Subcutaneous adipose tissue (tissue), 4 donors: ENCODE results near the gene FAM193A. TPM values are rescaled to one million over a fixed set of nuclear protein-coding genes. Genes with fewer than 3 reads are reported as not detected.

ENCODE experiments used
- CTCF ChIP-seq: fragments of 450-650 bp; IDR thresholded peaks from one replicate; pipeline ENCODE4 v1.5.1; 2016; ENCODE audit warnings: low read depth, mild to moderate bottlenecking, control low read depth, antibody characterized with exemption, moderate library complexity
- total RNA-seq, 4 donors: library from RNA; depleted of rRNA; stranded (reverse); fragments of >200 nt; gene quantifications; one replicate each; pipeline ENCODE4 v1.1.0, GENCODE V29; 2016

The FAM193A gene
- total RNA-seq, 4 donors from 2014 or later = 16.5 to 39.2 (median 24.0) TPM

- no peak for TF ChIP-seq CTCF
Observed at GRCh38 chr4:2534904-2535375, 1.5 kb upstream of the FAM193A start.

- no peak for TF ChIP-seq CTCF
Observed at GRCh38 chr4:2535376-2536192, 863 bp upstream of the FAM193A start.

GRCh38 chr4:2537011-2537830, 774 bp downstream of the FAM193A start:
- TF ChIP-seq CTCF = no peak

GRCh38 chr4:2545321-2546013, 9.0 kb downstream of the FAM193A start:
- no peak for TF ChIP-seq CTCF

- TF ChIP-seq CTCF = no peak
Observed at GRCh38 chr4:2546286-2546823, 9.9 kb downstream of the FAM193A start.

- no peak for TF ChIP-seq CTCF
Observed at GRCh38 chr4:2551118-2551517, 14.7 kb downstream of the FAM193A start.
